K562 (cell line): ENCODE data around the gene NDUFAF8. TPM values are rescaled to one million over a fixed set of nuclear protein-coding genes. Genes with fewer than 3 reads are reported as not detected.

Source experiments
- ATAC-seq: fragments of 200-7000 bp; cut with Tn5 transposase; 3 replicates; pipeline ENCODE4 v1.9.1; 2020; ENCODE audit warnings: moderate library complexity
- BruUV-seq: library from RNA; stranded (reverse); fragments of 400-500 nt; replicated peaks from 2 replicates; lab custom pipeline; 2021; lab: Mats Ljungman, UMichigan
- CTCF ChIA-PET: fragments of 300-600 bp; formaldehyde crosslinking; extraction: SDS; loops from one replicate; lab custom pipeline; 2021; ENCODE audit warnings: low intra/inter-chr PET ratio; lab: Yijun Ruan, JAX
- POLR2A ChIA-PET: fragments of 300-600, 350-650 bp; sonication (Branson Sonifier 250); formaldehyde crosslinking; extraction: SDS; loops from one replicate; lab custom pipeline; 2021; ENCODE audit warnings: antibody characterized with exemption, inconsistent platforms; lab: Yijun Ruan, JAX
- DNase-seq, 4 experiments: peaks; one replicate each; pipeline versions ENCODE4 v3.0.0 to v3.0.0-alpha.2; 2011 to 2018; ENCODE audit warnings: low spot score in 3 of 4, mixed read lengths in 3 of 4; ENCODE audit errors: extremely low read depth in 1 of 4
- FAIRE-seq: peaks from 2 replicates; lab custom pipeline; 2011; peaks lifted over from hg19 to GRCh38; lab: Jason Lieb, UNC
- H2AFZ ChIP-seq: 2 replicates; pipeline ENCODE4 v1.6.0; 2011; ENCODE audit warnings: low read depth, low read length, control low read depth, inconsistent platforms
- H3K27ac ChIP-seq: fragments of 200-600 bp; 3 replicates; pipeline ENCODE4 v1.8.0; 2011; ENCODE audit warnings: low read depth, mild to moderate bottlenecking, control low read depth, inconsistent platforms, low read length, moderate library complexity, mixed read lengths; ENCODE audit errors: extremely low read depth
- H3K27me3 ChIP-seq, 2 experiments: fragments of 300-600 bp in 1 of 2; 2 replicates in 1 of 2; 3 replicates in 1 of 2; pipeline versions ENCODE4 v1.6.0 to v1.8.0; 2011; ENCODE audit warnings: inconsistent platforms in 2 of 2, low read length in 2 of 2, mild to moderate bottlenecking in 1 of 2, mixed read lengths in 1 of 2, moderate library complexity in 1 of 2; ENCODE audit not compliant: control insufficient read depth in 2 of 2, insufficient read depth in 2 of 2
- H3K36me3 ChIP-seq: fragments of 300-600 bp; 3 replicates; pipeline ENCODE4 v1.8.0; 2011; ENCODE audit warnings: mild to moderate bottlenecking, low read length, inconsistent platforms; ENCODE audit not compliant: control insufficient read depth, insufficient read depth
- H3K4me1 ChIP-seq, 2 experiments: fragments of 200-600 bp in 1 of 2; replicated peaks in 1 of 2; 2 replicates in 1 of 2; 3 replicates in 1 of 2; pipeline versions ENCODE4 v1.5.1 to v1.8.0; 2011; ENCODE audit warnings: inconsistent platforms in 2 of 2, low read length in 2 of 2, mild to moderate bottlenecking in 1 of 2, mixed read lengths in 1 of 2, moderate library complexity in 1 of 2; ENCODE audit not compliant: control insufficient read depth in 2 of 2, insufficient read depth in 2 of 2
- H3K4me2 ChIP-seq: 2 replicates; pipeline ENCODE4 v1.6.1; 2011; ENCODE audit warnings: low read length, control low read depth, inconsistent platforms, mixed read lengths; ENCODE audit not compliant: insufficient read depth
- H3K4me3 ChIP-seq: fragments of 200-600 bp; sonication (generic), shearing (Covaris generic); 2 replicates; pipeline ENCODE4 v1.5.1; 2016; ENCODE audit warnings: control low read depth, inconsistent platforms
- H3K79me2 ChIP-seq: fragments of 200-600 bp; 3 replicates; pipeline ENCODE4 v1.8.0; 2011; ENCODE audit warnings: low read length, inconsistent platforms; ENCODE audit not compliant: control insufficient read depth, insufficient read depth
- H3K9ac ChIP-seq, 2 experiments: 2 replicates each; pipeline versions ENCODE4 v1.6.0 to v1.6.1; 2011; ENCODE audit warnings: low read depth in 2 of 2, low read length in 2 of 2, control low read depth in 1 of 2, inconsistent platforms in 1 of 2, mild to moderate bottlenecking in 1 of 2, mixed read lengths in 1 of 2; ENCODE audit not compliant: insufficient read depth in 1 of 2
- H3K9me1 ChIP-seq: one replicate; pipeline ENCODE4 v1.6.0; 2011; ENCODE audit warnings: inconsistent platforms, mild to moderate bottlenecking, low read length, moderate library complexity; ENCODE audit not compliant: control insufficient read depth, insufficient read depth
- H3K9me3 ChIP-seq: replicated peaks from 2 replicates; pipeline ENCODE4 v1.5.1; 2011; ENCODE audit warnings: low read depth, low read length, inconsistent platforms; ENCODE audit not compliant: control insufficient read depth, insufficient read depth
- H4K20me1 ChIP-seq: replicated peaks from 2 replicates; pipeline ENCODE4 v1.6.1; 2011; ENCODE audit warnings: low read length, inconsistent platforms, mixed read lengths; ENCODE audit not compliant: control insufficient read depth, insufficient read depth
- BRCA1 ChIP-seq, 2 experiments: fragments of 450-650 bp in 1 of 2; sonication (generic) in 1 of 2; formaldehyde crosslinking in 1 of 2; IDR thresholded peaks; 2 replicates each; pipeline versions ENCODE4 v1.5.0 to v1.6.1; 2017 to 2020; ENCODE audit warnings: mild to moderate bottlenecking in 1 of 2, missing genetic modification reagents in 1 of 2
- CREB5 ChIP-seq: fragments of 250-450 bp; sonication (Bioruptor Pico); IDR thresholded peaks from 2 replicates; pipeline ENCODE4 v1.5.0; 2020; ENCODE audit warnings: mild to moderate bottlenecking
- EP400 ChIP-seq: fragments of 450-650 bp; IDR thresholded peaks from 2 replicates; pipeline ENCODE4 v1.6.1; 2017; ENCODE audit warnings: antibody characterized with exemption, mild to moderate bottlenecking, moderate library complexity
- KAT7 ChIP-seq: sonication (generic); formaldehyde crosslinking; IDR thresholded peaks from 2 replicates; pipeline ENCODE4 v1.8.0; 2022; ENCODE audit warnings: missing genetic modification reagents, mild to moderate bottlenecking, borderline replicate concordance
- KDM5B ChIP-seq: fragments of 200-600 bp; sonication (generic); IDR thresholded peaks from 2 replicates; pipeline ENCODE4 v1.6.1; 2012; ENCODE audit warnings: low read depth, mild to moderate bottlenecking, moderate library complexity, low read length, control low read depth, inconsistent platforms; ENCODE audit not compliant: insufficient replicate concordance
- MED1 ChIP-seq: sonication (generic); formaldehyde crosslinking; IDR thresholded peaks from 2 replicates; pipeline ENCODE4 v1.8.1; 2023; ENCODE audit warnings: missing genetic modification reagents, borderline replicate concordance
- RBM15 ChIP-seq: fragments of 200-400 bp; formaldehyde crosslinking; IDR thresholded peaks from 2 replicates; pipeline ENCODE4 v1.6.1; 2018; ENCODE audit warnings: mild to moderate bottlenecking, low read length, moderate library complexity; ENCODE audit not compliant: insufficient read depth
- STAG1 ChIP-seq: sonication (generic); formaldehyde crosslinking; IDR thresholded peaks from 2 replicates; pipeline ENCODE4 v1.5.0; 2020; ENCODE audit warnings: missing genetic modification reagents, borderline replicate concordance
- ZBTB7A ChIP-seq: IDR thresholded peaks from 2 replicates; pipeline ENCODE4 v1.6.1; 2011; ENCODE audit warnings: low read depth, mild to moderate bottlenecking, low read length, moderate library complexity, borderline replicate concordance; ENCODE audit not compliant: control insufficient read depth
- ZNF12 ChIP-seq: sonication (generic); formaldehyde crosslinking; IDR thresholded peaks from 2 replicates; pipeline ENCODE4 v1.4.0; 2020; ENCODE audit warnings: mild to moderate bottlenecking, missing genetic modification reagents
- ZNF217 ChIP-seq: sonication (generic); formaldehyde crosslinking; IDR thresholded peaks from 2 replicates; pipeline ENCODE4 v1.8.0; 2022; ENCODE audit warnings: mild to moderate bottlenecking, missing genetic modification reagents
- ZNF511 ChIP-seq: sonication (generic); formaldehyde crosslinking; IDR thresholded peaks from 2 replicates; pipeline ENCODE4 v1.8.0; 2022; ENCODE audit warnings: mild to moderate bottlenecking, missing genetic modification reagents
- ZSCAN29 ChIP-seq: fragments of 450-650 bp; IDR thresholded peaks from 2 replicates; pipeline ENCODE4 v1.6.1; 2017
- WGBS: fragments of 100-300 bp; shearing (Covaris generic); methylation state at CpG from one replicate; pipeline ENCODE4 v1.1.6; 2016; ENCODE audit warnings: low coverage, mixed read lengths; ENCODE audit not compliant: insufficient coverage; ENCODE audit errors: missing lambda C conversion rate; 5-methylcytosine and 5-hydroxymethylcytosine counted together
- in situ Hi-C: fragments of 300-500 bp; cut with MboI; formaldehyde crosslinking; loops from 4 replicates; pipeline ENCODE4 v1.15.0; 2018; ENCODE audit warnings: inconsistent platforms, mixed read lengths
- intact Hi-C: fragments of 100-400 bp; cut with micrococcal nuclease; formaldehyde crosslinking; loops from 2 replicates; pipeline ENCODE4 v1.14.2; 2022
- polyA plus RNA-seq, 8 experiments: library from polyadenylated mRNA; depleted of rRNA in 4 of 8; stranded (reverse) in 5 of 8; unstranded in 3 of 8; fragments of >200 nt; fragmentation: Nextera tagmentation in 2 of 8; fragmentation: Illumina TruSeq in 1 of 8; extraction: Ambion mirVana in 2 of 8; extraction: Trizol in 1 of 8; gene quantifications; 2 replicates each; pipeline versions ENCODE4 v1.2.1 to v1.2.3, GENCODE V29; 2011 to 2014; ENCODE audit warnings: inconsistent platforms in 1 of 8, missing spikeins in 1 of 8
- total RNA-seq, 7 experiments: library from RNA; depleted of rRNA in 6 of 7; stranded (reverse); fragments of >200 nt in 6 of 7; fragmentation: Illumina TruSeq in 2 of 7; extraction: Trizol in 2 of 7; gene quantifications; 2 replicates each; pipeline versions ENCODE4 v1.2.1 to v1.2.3, GENCODE V29; 2011 to 2021; ENCODE audit warnings: low replicate concordance in 1 of 7

Gene NDUFAF8
- total and polyA plus RNA-seq, 9 of the 15 experiments (the other 6 are each of a cell fraction or from before 2014, with no cell fraction given), result 13.5 to 144 (median 90.0) TPM

- TF ChIP-seq BRCA1 (IDR thresholded peaks at IDR 0.05) (no peak), BRCA1 (CRISPR knock-in tag; IDR thresholded peaks at IDR 0.05) (no peak), CREB5 (CRISPR knock-in tag) (no peak), STAG1 (CRISPR knock-in tag) (no peak), ZNF217 (CRISPR knock-in tag) (no peak), ZBTB7A (no peak), RBM15 (no peak)
- TF ChIP-seq, all 486 proteins: peak for 3
These were observed 1.3 kb upstream of the NDUFAF8 start (continued) for GRCh38 chr17:81237591-81238489.

- Histone ChIP-seq H3K9me3 (no peaks in the 10 kb centered on the region), H3K4me3 (peak overlapping the region; percentile 82), H3K79me2 (peaks cover 34% of the 10 kb centered on the region), H3K27ac (peak overlapping the region; percentile 54; the same call in 2 of the 3 replicates), H3K27me3 (no peaks in the 10 kb centered on the region), H2AFZ (peak overlapping the region; percentile 86), H4K20me1 (peaks cover 33% of the 10 kb centered on the region), H3K36me3 (peaks cover 18% of the 10 kb centered on the region; the same call in 1 of the 3 replicates), H3K9ac (peak overlapping the region; percentile 73 to 99), H3K9me1 (peaks cover 9% of the 10 kb centered on the region), H3K4me1 (peaks cover 29 to 92% of the 10 kb centered on the region in 2 experiments), H3K4me2 (peak overlapping the region; percentile 89)
- CTCF ChIA-PET, result no interaction called here
- BruUV-seq, result no TSS peak
- under 1% methylated on average over 26 of the region's 26 CpGs for WGBS
- in situ Hi-C loops, result loop anchor here (25.0 kb wide), 1 partner anchor 101 kb away; no protein-coding TSS in a partner anchor
- POLR2A ChIA-PET, result interaction anchor here (0.7 to 1.5 kb wide), 13 partner anchors 8 to 939 kb away, joined by 3 to 6 read pairs (median 4); partner anchors contain the start of gene CEP131
- FAIRE-seq (no peak), ATAC-seq (no peak), DNase-seq (no peak)
- intact Hi-C loops, result loop anchor here (10.0 kb wide), 1 partner anchor 224 kb away; no protein-coding TSS in a partner anchor
- 0 out of 2 replicates have a peak, but pooled peaks have one; percentile 67 for TF ChIP-seq KAT7 (CRISPR knock-in tag)
- TF ChIP-seq ZSCAN29, result no peak
- peak; percentile 71 for TF ChIP-seq MED1 (CRISPR knock-in tag)
- 0 out of 2 replicates have a peak, but pooled peaks have one; percentile 18 for TF ChIP-seq ZNF511 (CRISPR knock-in tag)
- TF ChIP-seq KDM5B, result peak; percentile 28
- TF ChIP-seq ZNF12, result 0 out of 2 replicates have a peak, but pooled peaks have one; percentile 23
- no peak for TF ChIP-seq EP400
These were observed 666 bp upstream of the NDUFAF8 start for GRCh38 chr17:81238490-81238814.
